Frontal cortex (tissue), 4 donors: Measurements from ENCODE around the gene KCNQ5. TPM values are rescaled to one million over a fixed set of nuclear protein-coding genes. Genes with fewer than 3 reads are reported as not detected.
A peak's percentile ranks its signal among the peaks of the same experiment; 100 is the strongest.

ENCODE experiments used
- DNase-seq, 2 donors: peaks; one replicate each; pipeline ENCODE4 v3.0.0; 2012; ENCODE audit warnings: low spot score in 2 of 2
- FAIRE-seq: peaks from 2 replicates; lab custom pipeline; 2012; peaks lifted over from hg19 to GRCh38; lab: Jason Lieb, UNC
- total RNA-seq: library from RNA; depleted of rRNA; stranded (reverse); fragments of >200 nt; gene quantifications from one replicate; pipeline ENCODE4 v1.2.3, GENCODE V29; 2014
- donor health status: control.
- donor health status: control.
- donor health status: control.

Gene KCNQ5
- total RNA-seq, 1 donor from 2014 or later: 12.6 TPM

DNA sequence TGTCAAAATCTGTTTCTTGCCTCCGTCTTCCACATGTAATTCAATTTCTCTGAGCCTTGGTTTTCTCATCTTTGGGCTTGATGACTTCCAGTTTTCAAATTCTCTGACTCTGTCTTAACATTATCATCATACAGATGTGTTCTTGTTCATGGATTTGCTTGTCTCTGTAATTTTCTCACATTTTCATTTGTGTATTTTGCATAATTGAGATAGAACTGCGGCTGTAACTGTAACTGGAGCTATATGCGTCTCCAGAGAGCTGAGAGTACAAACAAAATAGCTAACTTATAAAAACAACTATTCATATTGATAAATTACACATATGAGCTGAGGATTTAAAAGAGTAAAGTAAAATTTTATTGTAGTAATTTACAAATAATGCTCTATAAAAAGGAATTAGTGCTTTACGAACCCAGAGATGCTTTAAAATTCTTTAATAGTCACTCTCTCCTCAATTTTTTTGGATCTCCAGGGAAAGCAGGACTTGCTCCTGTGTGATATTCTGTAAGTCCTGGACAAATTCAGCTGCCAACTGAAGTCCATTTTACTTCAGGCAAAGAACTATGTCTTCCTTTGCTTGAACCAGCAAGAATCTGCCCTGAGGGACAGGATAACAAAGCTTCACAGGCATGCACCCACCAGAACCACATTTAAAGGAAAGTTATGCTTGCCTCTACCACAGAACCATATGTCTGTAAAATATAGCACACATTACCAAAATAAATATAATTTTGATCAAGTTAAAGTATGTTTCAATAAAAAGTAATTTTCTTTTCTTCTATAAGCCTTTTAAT, 315.1 kb downstream of the KCNQ5 start:
- no peak for DNase-seq
- FAIRE-seq: no peak

DNA sequence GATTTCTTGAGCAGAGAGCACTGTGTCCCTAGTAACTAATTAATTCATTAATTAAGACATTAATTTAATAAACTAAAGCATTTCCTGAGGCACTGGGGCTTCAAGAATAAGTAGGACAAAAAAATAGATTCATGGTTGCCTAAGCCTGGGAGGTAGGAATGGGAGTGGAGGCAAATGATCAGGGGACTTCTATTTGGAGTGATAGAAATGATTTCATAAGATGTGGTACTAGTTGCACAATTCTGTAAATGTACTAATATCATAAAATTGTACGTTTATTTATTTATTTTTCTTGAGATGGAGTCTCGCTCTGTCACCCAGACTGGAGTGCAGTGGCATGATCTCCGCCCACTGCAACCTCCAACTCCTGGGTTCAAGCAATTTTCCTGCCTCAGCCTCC, 316.2 kb downstream of the KCNQ5 start:
- FAIRE-seq: no peak
- DNase-seq: no peak

DNA sequence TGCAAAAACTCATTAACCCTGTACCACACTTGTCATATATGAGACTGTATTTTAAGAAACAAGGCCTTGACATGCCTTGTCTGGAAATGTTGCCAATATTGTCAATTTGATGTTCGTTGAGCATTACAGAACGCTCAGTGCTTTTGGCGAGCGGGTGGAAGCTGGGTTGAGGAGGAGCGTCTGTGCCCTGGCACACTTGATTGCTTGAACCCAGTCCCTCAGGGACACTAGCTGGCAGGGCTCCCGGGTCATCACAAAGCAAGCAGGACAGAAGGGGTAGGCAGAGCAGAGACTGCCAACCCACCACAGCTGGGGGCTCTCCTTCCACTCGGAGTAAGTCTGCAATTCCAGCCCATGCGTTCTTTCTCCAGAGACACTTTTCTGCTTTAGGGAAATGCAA, 317.1 kb downstream of the KCNQ5 start:
- DNase-seq (no peak), FAIRE-seq (no peak)

DNA sequence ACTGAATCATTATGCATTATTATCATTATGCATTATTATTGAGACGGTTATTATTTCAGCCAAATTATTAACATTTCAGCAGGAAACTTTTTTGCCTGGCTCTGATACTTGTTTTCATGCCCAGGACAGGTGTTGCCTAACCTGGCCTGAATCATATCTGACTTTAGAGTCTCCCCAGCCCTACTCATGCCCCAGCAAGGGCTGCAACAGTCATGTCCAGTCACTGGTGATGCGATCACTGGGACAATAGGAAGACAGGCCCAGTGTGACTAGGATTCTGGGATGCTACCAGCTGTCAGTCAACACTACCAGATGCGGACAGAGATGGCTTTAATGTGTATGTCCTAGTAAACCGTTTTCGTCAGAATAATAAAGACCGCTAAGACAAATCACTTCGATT, 318.4 kb downstream of the KCNQ5 start:
- FAIRE-seq (no peak), DNase-seq (no peak)

- no peak for DNase-seq
- no peak for FAIRE-seq
Observed at GRCh38 chr6:72941263-72941662, 319.4 kb downstream of the KCNQ5 start.

DNA sequence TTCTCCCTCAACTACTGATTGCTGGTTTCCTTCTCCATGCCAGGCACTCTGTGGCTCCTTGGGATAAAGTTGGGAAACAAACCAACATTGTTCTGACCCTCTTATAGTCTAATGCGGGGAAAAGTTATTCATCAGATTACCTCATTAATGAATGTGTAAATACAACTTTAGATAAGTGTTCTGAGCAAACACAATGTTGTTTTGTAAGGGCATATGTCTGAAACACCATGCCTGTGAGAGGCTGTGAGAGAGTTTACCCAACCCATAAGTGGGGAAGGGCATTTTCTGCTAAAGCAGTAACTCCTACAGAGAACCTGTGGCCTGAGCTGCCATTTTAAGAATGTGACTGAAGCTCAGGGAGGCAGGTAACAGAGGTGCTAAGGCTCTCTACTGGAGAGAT, 319.9 kb downstream of the KCNQ5 start:
- FAIRE-seq (no peak), DNase-seq (no peak)

- DNase-seq: no peak
- no peak for FAIRE-seq
Observed at GRCh38 chr6:72943699-72944098, 321.8 kb downstream of the KCNQ5 start.

DNA sequence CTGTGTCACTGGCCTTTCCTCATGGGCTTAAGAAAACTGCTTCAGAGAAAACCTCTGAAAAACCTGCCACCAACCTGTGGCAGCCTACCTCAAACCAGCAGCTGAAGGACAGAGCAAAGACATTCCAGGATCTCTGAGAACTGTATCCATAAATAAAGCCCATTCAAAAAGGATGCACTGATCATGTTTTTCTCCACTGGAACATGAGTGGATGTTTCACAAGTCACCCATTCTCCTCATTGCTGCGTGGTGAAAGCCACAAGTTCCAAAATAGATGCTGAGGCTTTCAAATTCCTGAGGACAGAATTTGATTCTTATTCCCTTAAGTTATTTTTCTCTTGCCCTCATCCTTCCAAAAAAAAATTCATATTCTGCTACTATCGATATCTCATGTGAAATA, 322.8 kb downstream of the KCNQ5 start:
- no peak for FAIRE-seq
- DNase-seq: no peak

DNA sequence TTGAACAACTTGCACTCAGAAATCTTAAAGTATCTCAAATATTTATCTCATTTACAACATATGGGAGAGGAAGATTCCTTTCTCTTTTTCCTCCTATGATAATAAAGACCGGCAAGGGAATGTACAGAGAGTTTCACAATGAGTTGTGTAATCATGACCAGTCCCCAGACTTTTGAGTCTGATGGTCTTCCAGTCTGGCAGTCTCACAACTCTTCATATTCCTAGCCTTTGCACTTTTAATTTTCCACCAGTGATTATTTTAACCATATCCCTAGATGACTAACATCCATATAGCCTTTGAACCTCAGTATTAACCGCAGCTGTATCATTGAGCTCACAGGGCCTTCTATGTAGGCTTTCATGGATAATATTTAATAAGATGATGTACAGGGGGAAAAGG, 324.9 kb downstream of the KCNQ5 start:
- DNase-seq: no peak
- FAIRE-seq: no peak

DNA sequence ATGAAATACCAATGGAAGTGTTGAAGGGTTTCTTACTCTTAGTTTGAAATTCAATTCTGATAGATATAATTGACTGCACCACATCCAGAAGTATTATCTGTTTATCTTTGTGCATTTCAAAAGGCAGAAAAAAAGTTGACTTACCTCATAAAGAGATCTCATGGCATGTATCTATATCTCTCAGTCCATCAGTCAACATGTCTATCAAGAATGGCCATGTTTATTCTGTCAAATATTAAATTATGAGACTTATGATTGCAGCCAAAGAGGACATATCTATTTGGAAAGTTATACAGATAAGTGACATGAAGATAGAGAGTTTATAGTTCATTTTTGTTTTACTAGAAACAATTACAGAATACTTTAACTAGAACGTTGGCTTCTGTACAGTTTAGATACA, 325.7 kb downstream of the KCNQ5 start:
- DNase-seq: no peak
- no peak for FAIRE-seq

- FAIRE-seq (no peak), DNase-seq (no peak)
Observed at GRCh38 chr6:72948153-72948552, 326.3 kb downstream of the KCNQ5 start.

- FAIRE-seq (no peak), DNase-seq (no peak)
Observed at GRCh38 chr6:72950114-72950860, 328.4 kb downstream of the KCNQ5 start.

- no peak for FAIRE-seq
- DNase-seq: no peak
Observed at GRCh38 chr6:72952808-72953630, 331.2 kb downstream of the KCNQ5 start.

DNA sequence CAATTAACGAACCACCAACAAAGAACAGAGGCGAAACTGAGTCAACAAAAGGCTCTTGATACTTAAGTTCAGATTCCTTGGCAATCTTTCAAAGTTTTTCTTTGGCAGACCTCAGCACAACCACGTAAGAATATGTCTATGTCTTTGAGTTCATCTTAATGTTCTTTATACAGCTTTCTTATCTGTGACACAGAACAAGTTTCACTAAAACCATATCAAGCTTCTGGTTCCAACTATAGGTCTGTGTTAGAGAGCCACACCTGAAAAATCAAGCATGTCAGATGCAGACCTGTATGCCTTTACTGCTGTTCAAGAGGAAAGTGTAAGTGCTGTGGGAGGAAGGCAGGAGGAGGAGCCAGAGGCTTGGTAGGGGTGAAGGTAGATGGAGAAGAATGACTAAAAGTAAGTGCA, 332.1 kb downstream of the KCNQ5 start:
- DNase-seq: no peak
- no peak for FAIRE-seq

GRCh38 chr6:72954716-72955115, 332.9 kb downstream of the KCNQ5 start:
- DNase-seq (no peak), FAIRE-seq (no peak)

DNA sequence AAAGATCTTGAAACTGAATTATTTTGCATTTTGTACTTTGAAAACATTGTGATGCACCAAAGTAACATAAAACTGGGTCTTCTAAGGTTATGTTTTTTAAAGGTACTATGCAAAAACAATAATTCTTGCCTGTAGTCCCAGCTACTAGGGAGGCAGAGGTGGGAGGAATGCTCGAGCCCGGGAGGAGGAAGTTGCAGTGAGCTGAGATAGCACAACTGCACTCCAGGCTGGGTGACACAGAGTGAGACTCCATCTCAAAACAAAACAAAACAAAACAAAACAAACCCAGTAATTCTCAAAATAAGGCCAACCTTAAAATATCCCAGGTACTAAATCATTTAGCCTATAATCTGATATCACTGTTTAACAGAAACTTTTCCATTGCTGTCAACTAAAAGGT, 333.8 kb downstream of the KCNQ5 start:
- no peak for FAIRE-seq
- DNase-seq: no peak

GRCh38 chr6:72956272-72956671, 334.4 kb downstream of the KCNQ5 start:
- DNase-seq (no peak), FAIRE-seq (peak; percentile 64)

DNA sequence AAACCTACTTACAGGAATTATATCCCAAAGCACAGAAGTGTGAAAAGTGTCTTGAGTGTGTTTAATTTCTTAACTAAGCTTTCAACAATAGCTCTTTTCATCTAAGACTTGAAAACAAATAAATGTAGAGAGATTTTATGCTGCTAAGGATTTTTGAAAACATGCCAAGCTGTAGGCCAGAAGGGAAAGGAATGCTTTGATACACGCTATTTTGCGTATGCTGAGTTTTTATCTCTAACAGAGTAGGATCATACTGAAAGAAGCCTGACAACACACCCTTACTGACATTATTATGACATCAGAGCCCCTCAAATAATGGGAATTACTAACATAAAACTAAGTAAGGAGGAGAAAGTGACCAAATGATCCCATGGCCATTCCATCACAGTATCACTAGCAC, 338.0 kb downstream of the KCNQ5 start:
- FAIRE-seq: no peak
- DNase-seq: no peak

GRCh38 chr6:72963946-72964345, 342.1 kb downstream of the KCNQ5 start:
- FAIRE-seq: no peak
- DNase-seq: no peak

DNA sequence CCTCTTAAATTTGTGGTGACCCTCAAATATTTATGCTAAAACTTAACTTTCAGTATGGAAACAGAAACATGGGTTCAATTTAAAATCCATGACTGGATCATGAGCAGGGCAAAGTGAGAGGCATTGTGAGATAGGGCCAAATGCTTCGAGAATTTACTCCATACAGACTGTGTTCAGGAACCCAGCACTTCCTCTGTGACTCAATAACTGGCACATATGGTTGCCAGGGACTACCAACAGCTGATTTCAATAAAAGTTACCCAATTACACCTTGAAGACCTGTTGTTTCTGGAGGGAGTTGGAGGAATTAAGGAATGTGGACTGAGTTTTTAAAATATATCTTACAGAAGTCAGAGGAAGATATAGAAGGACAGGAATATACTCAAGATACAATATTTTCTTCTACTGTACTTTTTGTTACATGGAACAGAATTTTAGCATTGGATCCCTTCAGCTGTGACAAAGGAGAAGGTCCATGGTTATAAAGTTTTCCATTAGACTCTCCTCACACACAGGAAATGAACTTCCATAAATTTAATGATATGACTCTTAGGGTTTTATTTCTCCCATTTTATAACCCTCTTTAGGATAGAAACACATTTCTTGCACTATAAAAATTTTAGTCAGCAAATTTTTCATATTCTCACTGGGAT, 344.9 kb downstream of the KCNQ5 start:
- DNase-seq: no peak
- FAIRE-seq: no peak
